ENCODE data around the gene RPS14.
"Not testable (repeated sequence)": the region's sequence is repeated elsewhere in the genome, so short reads cannot be mapped to it uniquely, and the experiment has no call there.

Gene RPS14

DNA sequence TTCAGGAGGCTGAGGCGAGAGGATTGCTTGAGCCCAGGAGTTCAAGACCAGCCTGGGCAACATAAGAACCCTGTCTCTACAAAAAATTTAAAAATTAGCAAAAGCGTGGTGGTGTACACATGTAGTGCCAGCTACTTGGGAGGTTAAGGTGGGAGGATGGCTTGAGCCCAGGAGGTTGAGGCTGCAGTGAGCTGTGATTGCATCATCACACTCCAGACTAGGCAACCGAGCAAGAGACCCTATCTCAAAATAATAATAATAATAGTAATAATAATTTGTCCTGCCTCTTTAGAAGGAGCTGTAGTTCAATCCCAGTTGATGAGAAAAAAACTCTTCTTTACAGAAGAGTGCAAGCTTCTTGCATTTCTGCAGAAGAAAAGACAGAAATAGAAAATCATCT is 26.8 kb downstream of the RPS14 start:
- no peak for DNase-seq (ENCODE audit: extremely low spot score)
- CTCF ChIA-PET, result interaction anchor here (1.0 to 4.5 kb wide), 4 partner anchors 12 to 38 kb away, joined by 3 to 25 read pairs (median 4); no protein-coding TSS in a partner anchor
- POLR2A ChIA-PET, result interaction anchor here (1.1 to 1.6 kb wide), 3 partner anchors 10 to 24 kb away, joined by 3 to 7 read pairs (median 4); partner anchors contain the start of gene CD74
- TF ChIP-seq CTCF (IDR thresholded peaks at IDR 0.05; ENCODE audit: control extremely low read depth, extremely low read depth, low read depth, missing control alignments), result no peak

- no peak for DNase-seq (ENCODE audit: extremely low spot score)
- TF ChIP-seq CTCF (IDR thresholded peaks at IDR 0.05; ENCODE audit: control extremely low read depth, extremely low read depth, low read depth, missing control alignments), result no peak
- CTCF ChIA-PET, result interaction anchor here (1.0 to 4.5 kb wide), 4 partner anchors 9 to 23 kb away, joined by 3 to 25 read pairs (median 6); partner anchors contain the start of gene CD74
- POLR2A ChIA-PET, result interaction anchor here (1.1 to 1.6 kb wide), 2 partner anchors 9 to 23 kb away, joined by 3 to 4 read pairs; partner anchors contain the start of gene CD74
These were observed 27.5 kb downstream of the RPS14 start for GRCh38 chr5:150422075-150422474.

DNA sequence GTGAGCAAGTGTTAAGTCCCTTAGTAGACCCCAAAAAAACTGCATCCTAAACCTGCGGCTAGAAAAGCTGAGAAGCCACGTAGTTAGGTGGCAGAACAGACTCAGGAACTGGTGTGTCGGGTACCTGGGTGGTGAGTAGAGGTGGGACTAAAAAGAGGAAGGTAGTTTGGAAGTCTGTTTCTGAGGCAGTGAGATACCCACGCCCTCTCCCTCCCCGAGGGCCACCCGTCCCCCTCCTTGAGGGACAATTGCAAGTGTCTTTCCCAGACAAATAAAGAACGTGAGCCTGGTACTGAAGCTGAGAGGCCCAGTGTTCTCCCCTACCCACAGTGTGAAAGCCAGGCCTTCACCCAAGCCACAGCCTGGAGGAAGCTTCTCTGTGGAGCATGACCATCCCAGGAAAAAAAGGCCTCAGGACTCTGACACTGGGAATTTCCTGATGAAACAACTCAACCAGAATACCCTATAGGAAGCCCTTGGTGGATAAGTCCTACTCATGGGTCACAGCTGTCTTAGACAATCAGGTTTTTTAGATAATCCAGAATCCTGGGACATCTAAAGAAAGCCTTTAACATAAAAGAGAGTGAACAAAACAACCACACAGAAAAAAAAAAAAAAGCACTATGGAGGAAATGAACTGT is 29.8 kb downstream of the RPS14 start:
- ChIA-PET POLR2A (interaction anchor here (0.7 to 0.8 kb wide), 2 partner anchors 9 to 15 kb away, joined by 3 to 5 read pairs; no protein-coding TSS in a partner anchor), CTCF (interaction anchor here (1.1 to 4.5 kb wide), 4 partner anchors 18 to 40 kb away, joined by 3 to 25 read pairs (median 6); no protein-coding TSS in a partner anchor)
- TF ChIP-seq CTCF (IDR thresholded peaks at IDR 0.05; ENCODE audit: control extremely low read depth, extremely low read depth, low read depth, missing control alignments), result no peak
- no peak for DNase-seq (ENCODE audit: extremely low spot score)

DNA sequence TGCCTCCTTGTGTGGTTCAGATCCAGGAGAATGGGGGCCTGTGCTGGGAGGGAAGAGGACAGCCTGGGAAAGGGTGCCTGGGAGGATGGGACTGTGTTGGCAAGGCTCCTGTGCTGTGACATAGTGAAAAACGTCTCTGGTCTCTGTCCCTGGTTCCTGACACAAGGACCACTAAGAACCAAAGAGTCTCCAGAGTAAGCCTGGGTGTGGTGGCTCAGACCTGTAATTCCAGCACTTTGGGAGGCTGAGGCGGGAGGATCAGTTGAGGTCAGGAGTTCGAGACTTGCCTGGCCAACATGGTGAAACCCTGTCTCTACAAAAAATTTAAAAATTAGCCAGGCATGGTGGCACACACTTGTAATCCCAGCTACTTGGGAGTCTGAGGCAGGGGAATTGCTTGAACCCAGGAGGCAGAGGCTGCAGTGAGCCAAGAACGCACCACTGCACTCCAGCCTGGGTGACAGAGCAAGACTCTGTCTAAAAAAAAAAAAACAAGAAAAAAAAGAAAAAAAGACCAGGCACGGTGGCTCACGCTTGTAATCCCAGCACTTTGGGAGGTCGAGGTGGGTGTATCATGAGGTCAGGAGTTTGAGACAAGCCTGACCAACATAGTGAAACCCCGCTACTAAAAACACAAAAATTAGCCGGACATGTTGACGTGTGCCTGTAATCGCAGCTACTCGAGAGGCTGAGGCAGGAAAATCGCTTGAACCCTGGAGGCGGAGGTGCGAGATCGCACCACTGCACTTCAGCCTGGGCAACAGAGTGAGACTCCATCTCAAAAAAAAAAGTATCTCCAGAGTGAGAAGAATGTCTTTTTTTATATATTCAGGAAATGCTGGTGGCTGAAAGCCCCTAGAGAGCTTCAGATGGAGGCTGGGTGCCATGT is 35.4 kb downstream of the RPS14 start:
- ChIA-PET POLR2A (interaction anchor here (0.5 to 3.6 kb wide), 11 partner anchors 9 to 684 kb away, joined by 3 to 25 read pairs (median 6); partner anchors contain the start of gene PPARGC1B), CTCF (interaction anchor here (0.9 to 3.1 kb wide), 8 partner anchors 11 to 252 kb away, joined by 3 to 22 read pairs (median 4); no protein-coding TSS in a partner anchor)
- DNase-seq (ENCODE audit: extremely low spot score), result not testable (repeated sequence)

DNA sequence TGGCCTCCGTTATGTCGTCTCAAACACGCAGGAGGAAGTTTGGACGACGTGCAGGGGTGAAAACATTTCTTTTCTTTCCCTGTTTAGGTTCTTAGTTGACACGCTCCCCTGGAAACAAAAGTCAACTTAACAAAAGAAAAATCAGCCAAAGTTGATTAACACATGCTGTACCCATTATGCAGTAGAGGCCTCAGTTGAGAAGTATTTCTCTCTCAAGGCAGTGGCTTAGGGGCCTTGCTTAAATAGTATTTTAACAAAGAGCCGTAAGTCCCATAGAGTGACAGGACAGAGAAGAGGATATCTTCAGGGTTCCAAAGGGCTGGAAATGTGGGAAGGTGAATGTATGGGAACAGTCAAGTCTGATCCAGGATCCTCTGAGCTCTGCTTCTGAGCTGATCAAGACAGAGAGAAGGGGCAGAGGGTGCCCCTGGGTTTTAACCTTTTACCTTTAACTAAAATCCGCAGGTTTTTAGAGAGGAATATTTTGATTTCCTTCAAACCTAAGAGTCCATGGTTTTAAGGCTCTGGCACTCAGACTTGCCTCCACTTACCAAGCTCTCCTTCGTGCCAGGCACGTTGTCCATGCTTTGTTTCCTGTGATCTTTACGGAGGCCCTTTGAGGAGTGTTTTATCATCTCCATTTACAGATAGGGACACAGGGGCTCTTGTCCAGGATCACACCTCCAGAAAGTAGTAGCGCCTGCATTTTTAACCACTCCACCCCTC is 36.2 kb downstream of the RPS14 start:
- no peak for TF ChIP-seq CTCF (IDR thresholded peaks at IDR 0.05; ENCODE audit: control extremely low read depth, extremely low read depth, low read depth, missing control alignments)
- DNase-seq (ENCODE audit: extremely low spot score), result no peak
- ChIA-PET POLR2A (interaction anchor here (0.5 to 3.6 kb wide), 19 partner anchors 9 to 839 kb away, joined by 3 to 25 read pairs (median 5); partner anchors contain the start of genes GM2A and RPS14), CTCF (interaction anchor here (0.9 to 3.7 kb wide), 8 partner anchors 8 to 52 kb away, joined by 3 to 24 read pairs (median 4); no protein-coding TSS in a partner anchor)

DNA sequence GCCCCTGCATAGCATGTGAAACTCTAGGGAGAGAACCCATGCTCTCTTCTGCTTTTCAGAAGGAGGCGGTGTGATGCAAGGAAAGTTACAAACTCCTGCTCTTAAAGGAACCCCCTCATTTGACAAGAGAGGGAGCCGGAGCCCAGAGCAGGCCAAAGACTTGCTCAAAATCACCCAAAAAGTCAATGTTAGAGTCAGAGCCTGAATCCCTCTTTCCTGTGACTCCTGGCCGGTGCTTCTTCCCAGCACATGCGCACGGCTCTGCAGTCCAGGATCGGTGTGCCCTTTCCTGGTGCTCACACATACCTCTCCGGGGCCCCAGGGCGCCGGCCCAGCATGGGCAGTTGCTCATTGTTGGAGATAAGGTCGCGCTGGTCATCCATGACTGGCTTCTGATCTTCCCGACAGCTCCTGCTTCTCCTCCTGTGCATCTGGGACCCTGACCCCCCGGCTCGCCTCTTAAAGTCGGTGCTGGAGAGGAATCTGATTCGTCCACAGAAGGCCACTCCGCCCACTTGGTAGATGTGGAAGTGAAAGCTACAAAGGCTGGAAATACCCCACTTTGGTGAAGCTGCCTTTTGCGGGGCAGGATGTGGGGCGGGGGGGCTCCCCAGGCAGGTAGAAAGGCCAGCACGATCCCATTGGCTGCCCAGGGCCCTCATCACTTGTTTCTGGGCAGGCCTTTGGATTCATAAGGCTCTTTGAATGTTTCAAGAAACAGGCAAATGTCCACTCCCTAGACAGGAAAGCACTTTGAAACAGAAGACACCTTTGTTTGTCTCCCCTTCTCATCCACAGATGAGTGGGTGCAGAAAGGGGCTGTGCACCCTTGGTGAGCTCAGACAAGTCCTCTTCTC is 37.0 kb downstream of the RPS14 start, which contains the start of gene CD74:
Gene CD74, minus strand, starts transcription at position 592 of the 857 bp plus-strand sequence. Its CDS starts 161 bp downstream, at position 431.
- DNase-seq (ENCODE audit: extremely low spot score), result peak; percentile 92
- POLR2A ChIA-PET, result interaction anchor here (0.6 to 3.6 kb wide), 18 partner anchors 8 to 840 kb away, joined by 3 to 25 read pairs (median 6); partner anchors contain the start of genes GM2A and RPS14

More for the DNA sequence above, 37.0 kb downstream of the RPS14 start, which contains the start of gene CD74:
- no peak for TF ChIP-seq CTCF (IDR thresholded peaks at IDR 0.05; ENCODE audit: control extremely low read depth, extremely low read depth, low read depth, missing control alignments)
- CTCF ChIA-PET, result interaction anchor here (0.9 to 3.7 kb wide), 9 partner anchors 9 to 51 kb away, joined by 3 to 29 read pairs (median 4); no protein-coding TSS in a partner anchor
